ENCODE measurements around the gene TRPV6. TPM values are rescaled to one million over a fixed set of nuclear protein-coding genes. Genes with fewer than 3 reads are reported as not detected.

Gene TRPV6
- total and polyA plus RNA-seq, 10 donors = 0.05 to 0.32 (median 0.25) TPM; not detected in 3

GRCh38 chr7:142856565-142857245, 28.8 kb downstream of the TRPV6 start:
- Histone ChIP-seq H3K4me1 (peaks cover 4 to 38% (median 24%) of the 10 kb centered on the region in 6 donors), H3K27me3 (replicated peaks in 1 of 7) (peaks cover 0 to 12% (median 0%) of the 10 kb centered on the region in 7 donors), H3K4me3 (peak overlapping the region in 1 of 8 donors; percentile 89), H3K9me3 (no peaks in the 10 kb centered on the region), H3K27ac (peak overlapping the region in 1 of 8 donors; percentile 7), H3K36me3 (peaks cover 0 to 9% (median 0%) of the 10 kb centered on the region in 6 donors)
- DNase-seq = no peak
- intact Hi-C loops (cut with DNase I; ENCODE audit: low total_unique reads) = loop anchor here (10.0 kb wide), 2 partner anchors 148 to 358 kb away; no protein-coding TSS in a partner anchor
- TF ChIP-seq CTCF (IDR thresholded peaks at IDR 0.05 in 8 of 11, conservative IDR thresholded peaks at IDR 0.05 in 3 of 11) = no peak
- TF ChIP-seq POLR2A (IDR thresholded peaks at IDR 0.05) = no peak
- TF ChIP-seq POLR2AphosphoS5 (IDR thresholded peaks at IDR 0.05) = no peak
- WGBS, 5 donors = 77 to 99% (median 81%) methylated on average over 6 to 7 of the region's 7 CpGs

DNA sequence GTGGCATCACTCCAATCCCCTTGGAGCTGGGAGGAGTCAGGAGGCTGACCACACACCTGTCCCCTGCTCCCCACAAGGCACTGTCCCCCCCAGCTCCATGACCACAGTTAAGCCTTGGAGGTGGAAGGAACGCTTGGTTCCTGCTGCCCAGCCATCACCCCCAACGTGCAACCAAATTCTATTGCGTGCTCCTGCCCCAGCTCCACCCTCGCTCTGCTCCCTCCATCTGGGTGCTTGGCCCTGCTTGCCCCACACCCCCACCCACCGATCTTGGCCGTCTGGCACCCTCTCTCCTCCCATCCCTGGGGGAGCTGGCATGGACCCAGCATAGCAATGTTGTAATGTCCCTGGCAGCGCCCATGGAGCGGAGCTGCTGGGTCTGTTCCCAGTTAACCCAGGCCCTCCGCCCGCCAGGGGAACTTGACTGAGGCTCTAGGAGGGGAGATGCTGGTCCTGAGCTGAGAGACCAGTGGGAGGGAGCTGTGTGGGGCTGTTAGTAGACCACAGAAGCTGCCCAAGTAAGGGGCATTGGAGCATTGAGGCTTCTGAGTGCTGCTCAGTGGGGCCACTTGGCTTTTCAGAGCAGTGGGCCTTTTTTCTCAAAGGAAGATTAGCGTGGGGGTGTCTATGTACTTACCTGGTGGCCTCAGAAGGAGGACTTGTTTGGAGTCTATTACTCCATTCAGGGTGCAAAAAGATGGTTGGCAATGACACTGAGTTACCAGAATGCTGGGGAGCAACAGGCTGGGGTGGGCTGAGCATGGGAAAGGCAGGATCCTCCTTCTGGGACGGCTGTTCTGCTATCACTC, 29.6 kb downstream of the TRPV6 start:
- intact Hi-C loops (cut with DNase I; ENCODE audit: low total_unique reads) = loop anchor here (10.0 kb wide), 2 partner anchors 149 to 359 kb away; no protein-coding TSS in a partner anchor
- Histone ChIP-seq H3K27me3 (replicated peaks in 1 of 7) (peaks cover 0 to 12% (median 0%) of the 10 kb centered on the region in 7 donors), H3K27ac (peak overlapping the region in 1 of 8 donors; percentile 10), H3K4me3 (peak overlapping the region in 6 of 8 donors; percentile 71 to 89 (median 78)), H3K4me1 (peaks cover 4 to 38% (median 24%) of the 10 kb centered on the region in 6 donors), H3K9me3 (no peaks in the 10 kb centered on the region), H3K36me3 (peaks cover 0 to 1% (median 0%) of the 10 kb centered on the region in 6 donors)
- 48 to 75% (median 63%) methylated on average over 9 to 12 of the region's 12 CpGs for WGBS, 5 donors
- TF ChIP-seq CTCF (IDR thresholded peaks at IDR 0.05 in 8 of 11, conservative IDR thresholded peaks at IDR 0.05 in 3 of 11) (no peak), POLR2AphosphoS5 (IDR thresholded peaks at IDR 0.05) (peak in 1 of 3 donors; percentile 24), POLR2A (IDR thresholded peaks at IDR 0.05) (no peak)
- DNase-seq = peak; percentile 81

GRCh38 chr7:142855114-142855743, 30.3 kb downstream of the TRPV6 start:
- 7 to 18% (median 9%) methylated on average over 21 to 43 of the region's 43 CpGs for WGBS, 5 donors
- TF ChIP-seq CTCF (IDR thresholded peaks at IDR 0.05 in 8 of 11, conservative IDR thresholded peaks at IDR 0.05 in 3 of 11) (no peak), POLR2A (IDR thresholded peaks at IDR 0.05) (no peak), POLR2AphosphoS5 (IDR thresholded peaks at IDR 0.05) (no peak)
- intact Hi-C loops (cut with DNase I; ENCODE audit: low total_unique reads) = loop anchor here (10.0 kb wide), 2 partner anchors 150 to 360 kb away; no protein-coding TSS in a partner anchor
- H3K27ac ChIP-seq = peak overlapping the region in 7 of 8 donors; percentile 66 to 91 (median 83)
- no peaks in the 10 kb centered on the region for H3K9me3 ChIP-seq
- no peak for DNase-seq
- H3K4me3 ChIP-seq = peak overlapping the region; percentile 67 to 89 (median 78)
- peaks cover 0 to 12% (median 0%) of the 10 kb centered on the region in 7 donors for H3K27me3 ChIP-seq (replicated peaks in 1 of 7)
- H3K4me1 ChIP-seq = peaks cover 4 to 38% (median 24%) of the 10 kb centered on the region in 6 donors
- H3K36me3 ChIP-seq = no peaks in the 10 kb centered on the region
